GM13976 (cell line): Measurements from ENCODE around the gene SAMD11.

Source experiments
- DNase-seq: peaks from one replicate; pipeline ENCODE4 v3.0.0; 2012; ENCODE audit warnings: low spot score
- CTCF ChIP-seq: IDR thresholded peaks from 2 replicates; pipeline ENCODE4 v1.5.1; 2012; ENCODE audit warnings: borderline replicate concordance, mild to moderate bottlenecking; ENCODE audit not compliant: insufficient read depth; ENCODE audit errors: extremely low read depth, missing control alignments, control extremely low read depth
- in situ Hi-C: fragments of 300-500 bp; cut with MboI; formaldehyde crosslinking; loops from one replicate; pipeline ENCODE4 v1.12.0; 2022; ENCODE audit warnings: low sequenced_read_pairs, mixed read lengths, inconsistent platforms; ENCODE audit not compliant: unreplicated experiment

SAMD11 gene

GRCh38 chr1:902802-903201 lies 20.9 kb upstream of the SAMD11 start:
- DNase-seq: no peak
- TF ChIP-seq CTCF: no peak
- in situ Hi-C loops: loop anchor here (10.0 kb wide), 1 partner anchor 62 kb away; the partner anchor contains the start of genes KLHL17 and PLEKHN1

- TF ChIP-seq CTCF: no peak
- in situ Hi-C loops: loop anchor here (10.0 kb wide), 1 partner anchor 61 kb away; the partner anchor contains the start of genes KLHL17 and PLEKHN1
- DNase-seq: peak; percentile 20
Measured at GRCh38 chr1:903305-903704, 20.4 kb upstream of the SAMD11 start.

GRCh38 chr1:903721-904271 lies 19.9 kb upstream of the SAMD11 start:
- TF ChIP-seq CTCF: no peak
- in situ Hi-C loops: loop anchor here (10.0 kb wide), 1 partner anchor 61 kb away; the partner anchor contains the start of genes KLHL17 and PLEKHN1
- DNase-seq: no peak

- peak; percentile 94 for DNase-seq
- peak; percentile 99 for TF ChIP-seq CTCF
- in situ Hi-C loops: loop anchor here (10.0 kb wide), 1 partner anchor 60 kb away; the partner anchor contains the start of genes KLHL17 and PLEKHN1
Measured at GRCh38 chr1:904310-904950, 19.3 kb upstream of the SAMD11 start.

- peak; percentile 79 for DNase-seq
- in situ Hi-C loops: loop anchor here (10.0 kb wide), 1 partner anchor 60 kb away; the partner anchor contains the start of genes KLHL17 and PLEKHN1
- no peak for TF ChIP-seq CTCF
Measured at GRCh38 chr1:905071-905749, 18.5 kb upstream of the SAMD11 start.

- TF ChIP-seq CTCF: no peak
- in situ Hi-C loops: loop anchor here (10.0 kb wide), 1 partner anchor 59 kb away; the partner anchor contains the start of genes KLHL17 and PLEKHN1
- DNase-seq: peak; percentile 34
Measured at GRCh38 chr1:905811-906599, 17.7 kb upstream of the SAMD11 start.
